NCI-H446 treated with DMSO at 0.1 percent for 48 hours (cell line): ENCODE measurements around the gene SHISA6.

Experiments
- DNase-seq: peaks from one replicate; lab custom pipeline; 2025; lab: John Stamatoyannopoulos, UW

Gene SHISA6

GRCh38 chr17:11539637-11540036 is 298.6 kb downstream of the SHISA6 start:
- no peak for DNase-seq

- DNase-seq, result no peak
Measured at GRCh38 chr17:11545002-11545401, 304.0 kb downstream of the SHISA6 start.

GRCh38 chr17:11545696-11546095 is 304.7 kb downstream of the SHISA6 start:
- DNase-seq, result no peak

- no peak for DNase-seq
Measured at GRCh38 chr17:11547853-11548252, 306.8 kb downstream of the SHISA6 start.

GRCh38 chr17:11548398-11548797 is 307.4 kb downstream of the SHISA6 start:
- DNase-seq, result no peak

GRCh38 chr17:11550431-11550830 is 309.4 kb downstream of the SHISA6 start:
- no peak for DNase-seq

GRCh38 chr17:11551442-11551841 is 310.4 kb downstream of the SHISA6 start:
- no peak for DNase-seq

GRCh38 chr17:11553135-11553534 is 312.1 kb downstream of the SHISA6 start:
- no peak for DNase-seq

GRCh38 chr17:11554042-11554441 is 313.0 kb downstream of the SHISA6 start:
- no peak for DNase-seq

- no peak for DNase-seq
Measured at GRCh38 chr17:11554542-11554941, 313.5 kb downstream of the SHISA6 start.

- DNase-seq, result no peak
Measured at GRCh38 chr17:11555530-11555929, 314.5 kb downstream of the SHISA6 start.

- no peak for DNase-seq
Measured at GRCh38 chr17:11557727-11558452, 316.9 kb downstream of the SHISA6 start.

GRCh38 chr17:11558681-11559234 is 317.7 kb downstream of the SHISA6 start:
- DNase-seq, result no peak

GRCh38 chr17:11559601-11560000 is 318.6 kb downstream of the SHISA6 start:
- no peak for DNase-seq

- no peak for DNase-seq
Measured at GRCh38 chr17:11561281-11561680, 320.3 kb downstream of the SHISA6 start.

GRCh38 chr17:11561702-11562101 is 320.7 kb downstream of the SHISA6 start:
- DNase-seq, result no peak

- no peak for DNase-seq
Measured at GRCh38 chr17:11564589-11565380, 323.8 kb downstream of the SHISA6 start.

- no peak for DNase-seq
Measured at GRCh38 chr17:11565591-11565990, 324.6 kb downstream of the SHISA6 start.

GRCh38 chr17:11578998-11579397 is 338.0 kb downstream of the SHISA6 start:
- DNase-seq, result no peak

GRCh38 chr17:11580677-11581076 is 339.7 kb downstream of the SHISA6 start:
- DNase-seq, result no peak

GRCh38 chr17:11582217-11582616 is 341.2 kb downstream of the SHISA6 start:
- DNase-seq, result no peak

GRCh38 chr17:11583306-11583992 is 342.4 kb downstream of the SHISA6 start:
- no peak for DNase-seq

GRCh38 chr17:11589716-11590115 is 348.7 kb downstream of the SHISA6 start:
- DNase-seq, result no peak
